Measurements from ENCODE around the gene UMAD1. TPM values are rescaled to one million over a fixed set of nuclear protein-coding genes. Genes with fewer than 3 reads are reported as not detected.

UMAD1 gene
- total and polyA plus RNA-seq, 2 donors (not counting 3 experiments of a cell fraction or from before 2014, with no cell fraction given): 5.6 to 6.6 TPM

- ChIA-PET CTCF (interaction anchor here (1.1 to 1.5 kb wide), 3 partner anchors 9 to 169 kb away, joined by 3 to 6 read pairs (median 6); no protein-coding TSS in a partner anchor), POLR2A (no interaction called here)
- no peaks in the 10 kb centered on the region for H3K4me1 ChIP-seq (ENCODE audit: control insufficient read depth, extremely low read depth, insufficient read depth, low read length)
- DNase-seq (ENCODE audit: low read depth, low spot score) (no peak), FAIRE-seq (no peak)
- no peak overlapping the region for H2AFZ ChIP-seq (ENCODE audit: low read depth, low read length)
- no peak overlapping the region for H3K4me3 ChIP-seq (replicated peaks in 1 of 3; ENCODE audit: insufficient read depth in 1 of 3, low read depth in 1 of 3, low read length in 3 of 3)
- no peak overlapping the region for H3K4me2 ChIP-seq (ENCODE audit: insufficient read depth, low read length)
- H3K9me1 ChIP-seq (replicated peaks; ENCODE audit: control insufficient read depth, extremely low read depth, insufficient read depth, low read length): no peaks in the 10 kb centered on the region
- no peaks in the 10 kb centered on the region for H3K79me2 ChIP-seq (ENCODE audit: control insufficient read depth, insufficient read depth, low read length)
- no peaks in the 10 kb centered on the region for H4K20me1 ChIP-seq (replicated peaks; ENCODE audit: control insufficient read depth, extremely low read depth, insufficient read depth, low read length)
- H3K9me3 ChIP-seq (replicated peaks; ENCODE audit: control insufficient read depth, insufficient read depth, low read length): no peaks in the 10 kb centered on the region
- dilution Hi-C loops (cut with MboI; ENCODE audit: extremely low pct_ligation_motif_present, low sequenced_read_pairs): no loop called here
- no TSS peak for BruUV-seq (replicated peaks)
- H3K27ac ChIP-seq (ENCODE audit: insufficient read depth, low read depth, low read length): no peak overlapping the region
- TF ChIP-seq GATA2 (IDR thresholded peaks at IDR 0.05; ENCODE audit: insufficient read depth, insufficient read length, low read depth, low read length) (no peak), JUN (IDR thresholded peaks at IDR 0.05; ENCODE audit: borderline replicate concordance, insufficient read depth, insufficient read length, low read depth) (no peak), POLR2A (IDR thresholded peaks at IDR 0.05; ENCODE audit: low read depth, low read length) (no peak), FOS (IDR thresholded peaks at IDR 0.05; ENCODE audit: borderline replicate concordance, insufficient read depth, low read length) (no peak), POLR2AphosphoS5 (IDR thresholded peaks at IDR 0.05; ENCODE audit: insufficient read depth, low read depth, low read length) (no peak), MYC (IDR thresholded peaks at IDR 0.05; ENCODE audit: low read depth, low read length) (no peak), EZH2 (IDR thresholded peaks at IDR 0.05; ENCODE audit: borderline replicate concordance, low read depth, low read length, severe bottlenecking) (no peak)
- TF ChIP-seq, protein P1, sequence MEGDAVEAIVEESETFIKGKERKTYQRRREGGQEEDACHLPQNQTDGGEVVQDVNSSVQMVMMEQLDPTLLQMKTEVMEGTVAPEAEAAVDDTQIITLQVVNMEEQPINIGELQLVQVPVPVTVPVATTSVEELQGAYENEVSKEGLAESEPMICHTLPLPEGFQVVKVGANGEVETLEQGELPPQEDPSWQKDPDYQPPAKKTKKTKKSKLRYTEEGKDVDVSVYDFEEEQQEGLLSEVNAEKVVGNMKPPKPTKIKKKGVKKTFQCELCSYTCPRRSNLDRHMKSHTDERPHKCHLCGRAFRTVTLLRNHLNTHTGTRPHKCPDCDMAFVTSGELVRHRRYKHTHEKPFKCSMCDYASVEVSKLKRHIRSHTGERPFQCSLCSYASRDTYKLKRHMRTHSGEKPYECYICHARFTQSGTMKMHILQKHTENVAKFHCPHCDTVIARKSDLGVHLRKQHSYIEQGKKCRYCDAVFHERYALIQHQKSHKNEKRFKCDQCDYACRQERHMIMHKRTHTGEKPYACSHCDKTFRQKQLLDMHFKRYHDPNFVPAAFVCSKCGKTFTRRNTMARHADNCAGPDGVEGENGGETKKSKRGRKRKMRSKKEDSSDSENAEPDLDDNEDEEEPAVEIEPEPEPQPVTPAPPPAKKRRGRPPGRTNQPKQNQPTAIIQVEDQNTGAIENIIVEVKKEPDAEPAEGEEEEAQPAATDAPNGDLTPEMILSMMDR (IDR thresholded peaks at IDR 0.05; ENCODE audit: extremely low read depth in 1 of 2, insufficient read depth in 1 of 2, low read depth in 1 of 2, low read length in 2 of 2): no peak
- TF ChIP-seq, protein P2, sequence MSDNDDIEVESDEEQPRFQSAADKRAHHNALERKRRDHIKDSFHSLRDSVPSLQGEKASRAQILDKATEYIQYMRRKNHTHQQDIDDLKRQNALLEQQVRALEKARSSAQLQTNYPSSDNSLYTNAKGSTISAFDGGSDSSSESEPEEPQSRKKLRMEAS (IDR thresholded peaks at IDR 0.05; ENCODE audit: insufficient read depth, insufficient read length): no peak
- no peaks in the 10 kb centered on the region for H3K27me3 ChIP-seq (ENCODE audit: control insufficient read depth in 2 of 2, insufficient read depth in 2 of 2, low read length in 2 of 2)
- H3K9ac ChIP-seq (replicated peaks; ENCODE audit: extremely low read depth, insufficient read depth, low read length): no peak overlapping the region
- intact Hi-C loops (cut with micrococcal nuclease): no loop called here
- H3K36me3 ChIP-seq (ENCODE audit: control insufficient read depth in 2 of 2, extremely low read depth in 1 of 2, insufficient read depth in 2 of 2, low read length in 2 of 2): no peaks in the 10 kb centered on the region
Measured at GRCh38 chr7:7850150-7850549, 209.6 kb downstream of the UMAD1 start.
